GOT3 (cell line): ENCODE results near the gene RECQL.
"Not testable (repeated sequence)": the region's sequence is repeated elsewhere in the genome, so short reads cannot be mapped to it uniquely, and the experiment has no call there.

Experiments
- DNase-seq: peaks from one replicate; lab custom pipeline; 2025; ENCODE audit warnings: mixed read lengths; lab: John Stamatoyannopoulos, UW

Gene RECQL

DNA sequence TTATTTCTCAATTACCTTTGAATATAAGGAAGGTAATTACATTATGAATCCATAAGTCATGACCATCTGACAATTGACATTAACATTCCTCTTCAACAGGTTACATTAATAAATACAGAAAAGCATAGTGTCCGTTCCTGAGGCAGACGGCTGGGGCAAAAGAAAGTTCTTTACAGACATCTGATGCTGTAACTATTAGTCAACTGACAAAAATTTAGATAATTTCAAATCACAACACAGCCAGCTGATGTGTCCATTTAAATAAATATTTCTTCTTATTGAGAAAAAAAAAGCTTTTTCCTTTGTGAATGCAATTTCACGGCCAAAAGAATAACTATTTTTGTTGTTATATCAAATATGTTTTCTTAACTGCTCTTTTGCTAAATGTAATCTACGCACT is 73.2 kb downstream of the RECQL start:
- no peak for DNase-seq

DNA sequence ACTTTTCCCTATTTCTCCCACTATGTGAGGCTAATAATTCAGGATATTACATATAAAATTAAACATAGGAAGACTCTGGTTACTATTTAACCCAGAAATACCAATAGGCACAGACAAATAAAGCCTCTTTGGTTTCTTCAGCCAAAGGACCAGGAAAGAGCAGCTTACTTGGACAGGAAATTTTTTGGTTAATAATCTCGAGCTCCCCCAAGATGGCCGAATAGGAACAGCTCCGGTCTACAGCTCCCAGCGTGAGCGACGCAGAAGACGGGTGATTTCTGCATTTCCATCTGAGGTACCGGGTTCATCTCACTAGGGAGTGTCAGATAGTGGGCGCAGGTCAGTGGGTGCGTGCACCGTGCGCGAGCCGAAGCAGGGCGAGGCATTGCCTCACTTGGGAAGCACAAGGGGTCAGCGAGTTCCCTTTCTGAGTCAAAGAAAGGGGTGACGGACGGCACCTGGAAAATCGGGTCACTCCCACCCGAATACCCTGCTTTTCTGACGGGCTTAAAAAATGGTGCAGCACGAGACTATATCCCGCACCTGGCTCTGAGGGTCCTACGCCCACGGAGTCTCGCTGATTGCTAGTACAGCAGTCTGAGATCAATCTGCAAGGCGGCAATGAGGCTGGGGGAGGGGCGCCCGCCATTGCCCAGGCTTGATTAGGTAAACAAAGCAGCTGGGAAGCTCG is 82.3 kb downstream of the RECQL start:
- DNase-seq = not testable (repeated sequence)
